Measurements from ENCODE around the gene ZSCAN9.

Gene ZSCAN9

GRCh38 chr6:28213213-28213523 is 11.9 kb upstream of the ZSCAN9 start:
- H3K4me3 ChIP-seq (replicated peaks; ENCODE audit: insufficient read depth, low read length): no peak overlapping the region; the same call in 1 of the 2 replicates
- TF ChIP-seq REST (IDR thresholded peaks at IDR 0.05; ENCODE audit: insufficient replicate concordance, low read depth) (no peak), SPI1 (IDR thresholded peaks at IDR 0.05; ENCODE audit: borderline replicate concordance, low read depth) (no peak), POLR2AphosphoS5 (IDR thresholded peaks at IDR 0.05; ENCODE audit: low read depth) (no peak), CTCF (IDR thresholded peaks at IDR 0.05; ENCODE audit: insufficient read depth, low read length) (no peak), GABPA (IDR thresholded peaks at IDR 0.05; ENCODE audit: low read depth) (no peak)
- DNase-seq (ENCODE audit: low read depth in 1 of 2, low spot score in 1 of 2): no peak
- H3K27me3 ChIP-seq (ENCODE audit: insufficient read depth, poor library complexity, severe bottlenecking): no peaks in the 10 kb centered on the region
- H3K27ac ChIP-seq (replicated peaks): no peak overlapping the region

GRCh38 chr6:28215425-28215824 is 9.7 kb upstream of the ZSCAN9 start:
- Histone ChIP-seq H3K27me3 (ENCODE audit: insufficient read depth, poor library complexity, severe bottlenecking) (no peaks in the 10 kb centered on the region), H3K27ac (replicated peaks) (no peak overlapping the region), H3K4me3 (replicated peaks; ENCODE audit: insufficient read depth, low read length) (no peak overlapping the region)
- no peak for DNase-seq (ENCODE audit: low read depth in 1 of 2, low spot score in 1 of 2)
- TF ChIP-seq REST (IDR thresholded peaks at IDR 0.05; ENCODE audit: insufficient replicate concordance, low read depth) (no peak), GABPA (IDR thresholded peaks at IDR 0.05; ENCODE audit: low read depth) (no peak), SPI1 (IDR thresholded peaks at IDR 0.05; ENCODE audit: borderline replicate concordance, low read depth) (no peak), CTCF (IDR thresholded peaks at IDR 0.05; ENCODE audit: insufficient read depth, low read length) (no peak), POLR2AphosphoS5 (IDR thresholded peaks at IDR 0.05; ENCODE audit: low read depth) (no peak)

GRCh38 chr6:28217890-28218289 is 7.2 kb upstream of the ZSCAN9 start:
- no peak for DNase-seq (ENCODE audit: low read depth in 1 of 2, low spot score in 1 of 2)
- no peaks in the 10 kb centered on the region for H3K27me3 ChIP-seq (ENCODE audit: insufficient read depth, poor library complexity, severe bottlenecking)
- no peak overlapping the region for H3K4me3 ChIP-seq (replicated peaks; ENCODE audit: insufficient read depth, low read length)
- no peak for TF ChIP-seq SPI1 (IDR thresholded peaks at IDR 0.05; ENCODE audit: borderline replicate concordance, low read depth)
- TF ChIP-seq GABPA (IDR thresholded peaks at IDR 0.05; ENCODE audit: low read depth): no peak
- TF ChIP-seq POLR2AphosphoS5 (IDR thresholded peaks at IDR 0.05; ENCODE audit: low read depth): no peak
- TF ChIP-seq REST (IDR thresholded peaks at IDR 0.05; ENCODE audit: insufficient replicate concordance, low read depth): no peak
- no peak for TF ChIP-seq CTCF (IDR thresholded peaks at IDR 0.05; ENCODE audit: insufficient read depth, low read length)
- H3K27ac ChIP-seq (replicated peaks): no peak overlapping the region

All from HL-60 (cell line).